MCF 10A (cell line): Measurements from ENCODE around the gene FOXP2. TPM values are rescaled to one million over a fixed set of nuclear protein-coding genes. Genes with fewer than 3 reads are reported as not detected.
"Not testable (repeated sequence)": the region's sequence is repeated elsewhere in the genome, so short reads cannot be mapped to it uniquely, and the experiment has no call there.

Source experiments
- BruUV-seq: library from RNA; stranded (reverse); fragments of 400-500 nt; replicated peaks from 2 replicates; lab custom pipeline; 2021; lab: Mats Ljungman, UMichigan
- CTCF ChIA-PET: fragments of 300-600 bp; sonication (Branson Sonifier 250); formaldehyde crosslinking; extraction: SDS; loops from one replicate; lab custom pipeline; 2021; ENCODE audit warnings: antibody characterized with exemption, inconsistent platforms; lab: Yijun Ruan, JAX
- POLR2A ChIA-PET: fragments of 300-600, 350-650 bp; sonication (Branson Sonifier 250); formaldehyde crosslinking; extraction: SDS; loops from one replicate; lab custom pipeline; 2020; ENCODE audit warnings: antibody characterized with exemption, inconsistent platforms; lab: Yijun Ruan, JAX
- DNase-seq: peaks from one replicate; pipeline ENCODE4 v3.0.0-alpha.2; 2018; ENCODE audit not compliant: unreplicated experiment
- H3K27ac Mint-ChIP-seq: one replicate; pipeline ENCODE4 v1.8.0; 2022; ENCODE audit warnings: mild to moderate bottlenecking, low read depth, mixed read lengths; ENCODE audit not compliant: unreplicated experiment
- H3K27me3 Mint-ChIP-seq: one replicate; pipeline ENCODE4 v1.8.0; 2022; ENCODE audit warnings: mixed read lengths; ENCODE audit not compliant: insufficient read depth, unreplicated experiment
- H3K36me3 Mint-ChIP-seq: one replicate; pipeline ENCODE4 v1.8.0; 2022; ENCODE audit warnings: mild to moderate bottlenecking, moderate library complexity, mixed read lengths; ENCODE audit not compliant: insufficient read depth, unreplicated experiment
- H3K4me1 Mint-ChIP-seq: one replicate; pipeline ENCODE4 v1.8.0; 2022; ENCODE audit warnings: mixed read lengths; ENCODE audit not compliant: insufficient read depth, unreplicated experiment
- H3K4me3 Mint-ChIP-seq: one replicate; pipeline ENCODE4 v1.8.0; 2022; ENCODE audit warnings: mild to moderate bottlenecking, moderate library complexity, mixed read lengths; ENCODE audit not compliant: unreplicated experiment
- H3K9me3 Mint-ChIP-seq: one replicate; pipeline ENCODE4 v1.8.0; 2022; ENCODE audit warnings: mixed read lengths; ENCODE audit not compliant: unreplicated experiment
- CTCF ChIP-seq: fragments of 200-600 bp; IDR thresholded peaks from one replicate; pipeline ENCODE4 v1.8.0; 2022; ENCODE audit warnings: antibody characterized with exemption, mild to moderate bottlenecking; ENCODE audit not compliant: unreplicated experiment
- intact Hi-C: fragments of 100-400 bp; cut with micrococcal nuclease; formaldehyde crosslinking; loops from 2 replicates; pipeline ENCODE4 v1.14.1; 2022
- total RNA-seq: library from RNA; stranded (reverse); gene quantifications from 2 replicates; pipeline ENCODE4 v1.2.3, GENCODE V29; 2022

Gene FOXP2
- total RNA-seq, 1 experiment from 2014 or later, result not detected

DNA sequence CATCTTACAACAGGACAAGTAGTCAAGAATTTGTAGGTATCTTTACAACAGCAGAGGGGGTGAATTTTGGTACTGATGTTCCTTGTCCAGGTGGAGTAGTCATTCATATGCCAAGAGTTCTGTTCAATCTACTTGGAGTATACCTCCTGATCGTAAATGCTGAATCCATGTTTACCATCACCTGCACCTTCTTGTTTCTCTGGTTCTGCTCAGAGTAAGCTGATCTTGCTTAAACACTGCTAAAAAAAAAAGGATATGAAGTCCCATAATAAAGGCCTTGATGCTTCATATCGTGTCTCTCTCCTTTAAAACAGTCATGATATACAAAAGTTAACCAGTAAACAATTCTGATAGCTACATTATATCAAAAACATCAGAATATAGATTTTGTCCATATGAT lies 45.3 kb upstream of the FOXP2 start:
- H3K9me3 Mint-ChIP-seq, result no peaks in the 10 kb centered on the region
- H3K4me3 Mint-ChIP-seq, result no peak overlapping the region
- no TSS peak for BruUV-seq
- peaks cover 47% of the 10 kb centered on the region for H3K27me3 Mint-ChIP-seq
- no peak overlapping the region for H3K27ac Mint-ChIP-seq
- H3K4me1 Mint-ChIP-seq, result no peaks in the 10 kb centered on the region
- no peak for DNase-seq
- ChIA-PET POLR2A (no interaction called here), CTCF (no interaction called here)
- intact Hi-C loops, result no loop called here
- H3K36me3 Mint-ChIP-seq, result no peaks in the 10 kb centered on the region
- TF ChIP-seq CTCF, result no peak

- BruUV-seq, result no TSS peak
- no peaks in the 10 kb centered on the region for H3K4me1 Mint-ChIP-seq
- H3K4me3 Mint-ChIP-seq, result no peak overlapping the region
- H3K27me3 Mint-ChIP-seq, result peaks cover 69% of the 10 kb centered on the region
- H3K36me3 Mint-ChIP-seq, result no peaks in the 10 kb centered on the region
- H3K9me3 Mint-ChIP-seq, result no peaks in the 10 kb centered on the region
- no peak overlapping the region for H3K27ac Mint-ChIP-seq
- intact Hi-C loops, result no loop called here
- no peak for DNase-seq
- CTCF ChIA-PET, result interaction anchor here (0.7 kb wide), 1 partner anchor 691 kb away, joined by 6 read pairs; no protein-coding TSS in a partner anchor
- no peak for TF ChIP-seq CTCF
- POLR2A ChIA-PET, result interaction anchor here (0.6 kb wide), 1 partner anchor 772 kb away, joined by 5 read pairs; no protein-coding TSS in a partner anchor
These were observed 42.0 kb upstream of the FOXP2 start for GRCh38 chr7:114372619-114373018.

GRCh38 chr7:114375907-114376306 lies 38.7 kb upstream of the FOXP2 start:
- Mint-ChIP-seq H3K27ac (no peak overlapping the region), H3K4me1 (no peaks in the 10 kb centered on the region), H3K27me3 (peaks cover 63% of the 10 kb centered on the region), H3K36me3 (no peaks in the 10 kb centered on the region), H3K4me3 (no peak overlapping the region), H3K9me3 (no peaks in the 10 kb centered on the region)
- DNase-seq, result no peak
- ChIA-PET POLR2A (no interaction called here), CTCF (interaction anchor here (0.6 to 0.8 kb wide), 2 partner anchors 298 to 1132 kb away, joined by 3 read pairs; no protein-coding TSS in a partner anchor)
- TF ChIP-seq CTCF, result no peak
- intact Hi-C loops, result no loop called here
- BruUV-seq, result no TSS peak

GRCh38 chr7:114383946-114384345 lies 30.7 kb upstream of the FOXP2 start:
- CTCF ChIA-PET, H3K9me3 Mint-ChIP-seq, H3K36me3 Mint-ChIP-seq, POLR2A ChIA-PET, H3K4me3 Mint-ChIP-seq, intact Hi-C loops, DNase-seq, H3K4me1 Mint-ChIP-seq, BruUV-seq, H3K27ac Mint-ChIP-seq: not testable (repeated sequence)
- H3K27me3 Mint-ChIP-seq, result peaks cover 72% of the 10 kb centered on the region

- DNase-seq, H3K4me1 Mint-ChIP-seq, H3K27ac Mint-ChIP-seq, CTCF ChIA-PET, POLR2A ChIA-PET, BruUV-seq, H3K9me3 Mint-ChIP-seq, intact Hi-C loops, H3K36me3 Mint-ChIP-seq, H3K4me3 Mint-ChIP-seq: not testable (repeated sequence)
- peaks cover 76% of the 10 kb centered on the region for H3K27me3 Mint-ChIP-seq
These were observed 30.3 kb upstream of the FOXP2 start for GRCh38 chr7:114384346-114384745.
